DND-41 (cell line): ENCODE measurements around the gene LCK.

Experiments used
- EZH2 ChIP-seq: IDR thresholded peaks from 3 replicates; pipeline ENCODE4 v1.6.1; 2012; ENCODE audit warnings: borderline replicate concordance, low read depth, mild to moderate bottlenecking, moderate library complexity, low read length, inconsistent platforms; ENCODE audit not compliant: severe bottlenecking
- TF ChIP-seq, protein P1 (sequence below): IDR thresholded peaks from 2 replicates; pipeline ENCODE4 v1.5.1; 2012; ENCODE audit warnings: borderline replicate concordance, low read length, moderate library complexity, mild to moderate bottlenecking; ENCODE audit not compliant: poor library complexity, severe bottlenecking; ENCODE audit errors: extremely low read depth

DNA sequence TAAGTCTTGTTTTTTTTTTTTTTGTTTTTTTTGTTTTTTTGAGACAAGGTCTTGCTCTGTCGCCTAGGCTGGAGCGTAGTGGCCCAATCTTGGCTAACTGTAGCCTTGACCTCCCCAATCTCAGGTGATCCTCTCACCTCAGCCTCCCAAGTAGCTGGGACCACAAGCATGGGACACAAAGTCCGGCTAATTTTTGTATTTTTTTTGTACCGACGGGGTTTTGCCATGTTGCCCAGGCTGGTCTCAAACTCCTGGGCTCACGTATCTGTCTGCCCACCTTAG, 6.1 kb downstream of the LCK start:
- TF ChIP-seq, protein P1, sequence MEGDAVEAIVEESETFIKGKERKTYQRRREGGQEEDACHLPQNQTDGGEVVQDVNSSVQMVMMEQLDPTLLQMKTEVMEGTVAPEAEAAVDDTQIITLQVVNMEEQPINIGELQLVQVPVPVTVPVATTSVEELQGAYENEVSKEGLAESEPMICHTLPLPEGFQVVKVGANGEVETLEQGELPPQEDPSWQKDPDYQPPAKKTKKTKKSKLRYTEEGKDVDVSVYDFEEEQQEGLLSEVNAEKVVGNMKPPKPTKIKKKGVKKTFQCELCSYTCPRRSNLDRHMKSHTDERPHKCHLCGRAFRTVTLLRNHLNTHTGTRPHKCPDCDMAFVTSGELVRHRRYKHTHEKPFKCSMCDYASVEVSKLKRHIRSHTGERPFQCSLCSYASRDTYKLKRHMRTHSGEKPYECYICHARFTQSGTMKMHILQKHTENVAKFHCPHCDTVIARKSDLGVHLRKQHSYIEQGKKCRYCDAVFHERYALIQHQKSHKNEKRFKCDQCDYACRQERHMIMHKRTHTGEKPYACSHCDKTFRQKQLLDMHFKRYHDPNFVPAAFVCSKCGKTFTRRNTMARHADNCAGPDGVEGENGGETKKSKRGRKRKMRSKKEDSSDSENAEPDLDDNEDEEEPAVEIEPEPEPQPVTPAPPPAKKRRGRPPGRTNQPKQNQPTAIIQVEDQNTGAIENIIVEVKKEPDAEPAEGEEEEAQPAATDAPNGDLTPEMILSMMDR: no peak
- TF ChIP-seq EZH2: no peak
